Stimulated activated CD4-positive, alpha-beta T cell treated with anti-CD3 and anti-CD28 coated beads, Interleukin-12 subunit alpha, Interleukin-12 subunit beta, amount 100 ng/mL, for 48 hours (primary cell): ENCODE measurements around the gene CIITA.
"Not testable (repeated sequence)": the region's sequence is repeated elsewhere in the genome, so short reads cannot be mapped to it uniquely, and the experiment has no call there.

Experiments
- DNase-seq, 3 donors: peaks; one replicate each; pipeline ENCODE4 v3.0.0-alpha.2; 2020; ENCODE audit warnings: low read depth in 2 of 3, low spot score in 1 of 3

Gene CIITA

DNA sequence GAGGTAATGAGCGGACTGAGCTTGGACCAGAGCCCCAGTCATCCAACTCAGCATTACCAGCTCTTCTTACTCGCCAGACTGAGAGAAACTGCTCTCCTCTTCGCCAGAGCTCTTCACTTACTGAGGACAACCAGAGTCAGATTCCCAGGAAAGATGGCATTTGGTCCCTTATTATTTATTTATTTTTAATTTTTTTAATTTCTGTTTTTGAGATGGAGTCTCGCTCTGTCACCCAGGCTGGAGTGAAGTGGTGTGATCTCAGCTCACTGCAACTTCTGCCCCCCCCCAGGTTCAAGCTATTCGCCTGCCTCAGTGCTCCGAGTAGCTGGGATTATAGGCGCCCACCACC lies 42.0 kb downstream of the CIITA start:
- no peak for DNase-seq

DNA sequence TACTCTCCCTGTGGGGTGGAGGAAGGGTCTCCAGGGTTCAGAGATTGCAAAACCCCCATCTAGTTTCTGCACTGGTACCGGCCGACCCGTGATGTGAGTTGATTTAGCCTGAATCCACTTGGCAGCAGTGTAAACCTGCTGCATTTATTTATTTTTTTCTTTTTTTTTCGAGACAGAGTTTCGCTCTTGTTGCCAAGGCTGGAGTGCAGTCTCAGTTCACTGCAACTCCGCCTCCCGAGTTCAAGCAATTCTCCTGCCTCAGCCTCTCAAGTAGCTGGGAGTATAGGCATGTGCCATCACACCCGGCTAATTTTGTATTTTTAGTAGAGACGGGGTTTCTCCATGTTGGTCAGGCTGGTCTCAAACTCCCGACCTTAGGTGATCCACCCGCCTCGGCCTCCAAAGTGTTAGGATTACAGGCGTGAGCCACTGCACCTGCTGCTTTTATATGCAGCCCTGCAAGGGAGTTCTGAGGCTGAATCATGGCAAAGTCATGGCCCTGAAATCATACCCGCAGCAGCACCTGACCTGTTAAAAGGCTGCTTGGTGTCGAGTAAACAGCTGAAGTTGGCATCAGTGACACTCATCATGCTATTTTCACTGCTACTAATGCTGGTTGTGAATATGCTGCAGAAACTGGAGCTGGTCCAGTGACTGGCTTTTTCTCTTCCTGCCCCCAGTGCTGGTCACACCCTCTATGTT lies 43.9 kb downstream of the CIITA start:
- no peak for DNase-seq

DNA sequence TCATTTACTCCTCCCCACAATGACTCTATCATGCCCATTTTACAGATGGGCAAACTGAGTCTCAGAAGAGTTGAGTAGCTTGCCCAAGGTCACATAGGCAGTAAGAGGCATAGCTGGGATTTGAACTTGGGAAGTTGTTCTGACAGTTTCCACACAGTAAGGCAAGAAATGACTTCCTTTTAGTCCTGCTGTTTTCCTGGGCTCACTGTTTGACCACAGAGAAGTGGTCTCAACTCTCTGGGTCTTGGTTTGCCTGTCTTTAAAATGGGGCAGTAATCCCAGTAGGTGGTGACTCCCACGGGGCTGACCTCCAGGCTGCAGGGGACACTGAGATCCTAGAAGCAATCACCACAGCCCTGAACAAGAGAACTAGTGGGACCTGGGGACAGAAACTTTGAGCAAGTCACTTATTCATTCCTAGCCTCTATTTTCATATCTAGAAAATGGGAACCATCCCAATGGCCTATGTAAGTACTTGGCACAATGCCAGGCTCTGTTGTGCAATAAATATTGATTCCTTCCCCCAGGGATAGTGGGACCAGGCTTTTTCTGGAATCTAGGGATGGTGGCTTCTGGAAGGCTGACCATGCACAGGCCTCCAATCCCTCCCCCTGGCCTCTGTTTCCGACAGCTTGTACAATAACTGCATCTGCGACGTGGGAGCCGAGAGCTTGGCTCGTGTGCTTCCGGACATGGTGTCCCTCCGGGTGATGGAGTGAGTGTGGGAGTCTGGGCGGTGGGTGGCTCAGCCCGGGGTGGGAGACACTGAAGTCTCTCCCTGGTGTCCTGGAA lies 44.7 kb downstream of the CIITA start:
- DNase-seq = no peak

DNA sequence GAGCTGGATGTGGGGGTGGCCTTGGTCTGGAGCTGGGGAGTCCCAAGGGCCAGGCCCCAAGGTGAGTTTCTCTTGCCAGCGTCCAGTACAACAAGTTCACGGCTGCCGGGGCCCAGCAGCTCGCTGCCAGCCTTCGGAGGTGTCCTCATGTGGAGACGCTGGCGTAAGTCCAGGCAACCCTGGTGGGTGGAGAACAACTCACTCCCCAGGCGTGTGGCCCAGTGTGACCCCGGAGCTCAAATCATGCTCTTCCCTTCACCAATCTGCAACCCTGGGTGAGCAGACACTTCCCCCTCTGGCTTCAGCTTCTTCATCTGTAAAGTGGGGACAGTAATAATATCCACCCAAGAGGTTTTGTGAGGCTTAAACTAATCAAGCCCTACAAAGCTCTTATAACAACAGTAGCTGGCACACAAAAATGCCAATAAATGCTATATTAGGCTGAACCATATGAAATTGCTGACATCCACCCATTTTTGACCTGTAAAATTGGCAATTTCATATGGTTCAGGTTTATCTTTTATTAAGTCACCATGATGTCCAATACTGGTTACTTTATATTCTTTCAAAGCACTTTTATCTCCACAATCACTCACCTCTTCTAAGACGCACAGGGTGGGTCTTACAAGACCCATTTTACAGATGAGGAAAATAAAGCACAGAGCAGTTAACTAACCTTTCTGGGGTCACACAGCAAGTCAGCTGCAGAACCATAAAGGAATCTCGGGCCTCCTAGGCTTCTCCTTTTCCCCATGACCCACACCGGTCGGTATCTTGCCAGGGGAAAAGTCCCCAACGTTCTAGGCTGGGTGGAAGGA lies 45.5 kb downstream of the CIITA start:
- no peak for DNase-seq

DNA sequence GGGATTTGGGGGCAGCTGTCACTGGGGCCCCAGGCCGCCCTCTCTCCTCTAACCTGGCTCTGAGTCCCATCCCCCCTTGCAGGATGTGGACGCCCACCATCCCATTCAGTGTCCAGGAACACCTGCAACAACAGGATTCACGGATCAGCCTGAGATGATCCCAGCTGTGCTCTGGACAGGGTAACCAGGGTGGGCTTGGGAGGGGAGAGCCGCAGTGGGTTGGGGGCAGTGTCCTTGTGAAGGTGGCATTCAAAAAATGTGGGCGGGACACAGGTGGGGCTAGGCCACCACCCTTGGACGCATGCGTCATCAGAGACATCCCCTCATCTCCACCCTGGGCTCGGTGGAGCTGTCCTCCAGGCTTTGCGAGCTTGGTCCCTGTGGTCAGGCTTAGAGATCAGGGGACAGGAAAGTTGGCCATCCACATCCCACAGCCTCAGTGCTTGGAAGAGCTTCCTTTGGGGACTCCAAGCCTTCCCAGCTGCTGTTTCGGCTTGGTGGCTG lies 46.2 kb downstream of the CIITA start:
- DNase-seq = no peak

DNA sequence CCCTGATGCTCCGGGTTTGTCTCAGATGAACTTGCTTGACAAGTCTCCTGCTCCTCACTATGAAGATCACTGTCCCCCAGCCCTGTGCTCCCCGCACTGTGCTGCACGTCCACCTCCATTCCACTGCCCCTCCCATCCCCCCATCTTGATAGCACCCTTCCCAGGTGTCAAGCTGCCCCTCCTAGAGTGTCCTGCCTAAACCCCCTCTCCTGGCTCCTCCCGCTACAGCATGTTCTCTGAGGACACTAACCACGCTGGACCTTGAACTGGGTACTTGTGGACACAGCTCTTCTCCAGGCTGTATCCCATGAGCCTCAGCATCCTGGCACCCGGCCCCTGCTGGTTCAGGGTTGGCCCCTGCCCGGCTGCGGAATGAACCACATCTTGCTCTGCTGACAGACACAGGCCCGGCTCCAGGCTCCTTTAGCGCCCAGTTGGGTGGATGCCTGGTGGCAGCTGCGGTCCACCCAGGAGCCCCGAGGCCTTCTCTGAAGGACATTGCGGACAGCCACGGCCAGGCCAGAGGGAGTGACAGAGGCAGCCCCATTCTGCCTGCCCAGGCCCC lies 46.7 kb downstream of the CIITA start:
- DNase-seq = no peak

DNA sequence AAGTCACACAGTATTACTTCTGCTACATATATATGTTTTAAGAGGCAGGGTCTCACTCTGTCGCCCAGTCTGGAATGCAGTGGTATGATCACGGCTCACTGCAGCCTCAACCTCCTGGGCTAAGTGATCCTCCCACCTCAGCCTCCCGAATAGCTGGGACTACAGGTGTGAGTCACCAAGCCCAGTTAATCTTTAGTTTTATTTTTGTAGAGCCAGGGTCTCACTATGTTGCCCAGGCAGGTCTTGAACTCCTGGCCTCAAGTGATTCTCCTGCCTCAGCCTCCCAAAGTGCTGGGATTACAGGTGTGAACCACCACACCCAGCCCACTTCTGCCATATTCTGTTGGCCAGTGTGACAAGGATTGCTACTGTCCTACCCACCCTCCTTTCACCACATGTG lies 48.3 kb downstream of the CIITA start:
- not testable (repeated sequence) for DNase-seq

DNA sequence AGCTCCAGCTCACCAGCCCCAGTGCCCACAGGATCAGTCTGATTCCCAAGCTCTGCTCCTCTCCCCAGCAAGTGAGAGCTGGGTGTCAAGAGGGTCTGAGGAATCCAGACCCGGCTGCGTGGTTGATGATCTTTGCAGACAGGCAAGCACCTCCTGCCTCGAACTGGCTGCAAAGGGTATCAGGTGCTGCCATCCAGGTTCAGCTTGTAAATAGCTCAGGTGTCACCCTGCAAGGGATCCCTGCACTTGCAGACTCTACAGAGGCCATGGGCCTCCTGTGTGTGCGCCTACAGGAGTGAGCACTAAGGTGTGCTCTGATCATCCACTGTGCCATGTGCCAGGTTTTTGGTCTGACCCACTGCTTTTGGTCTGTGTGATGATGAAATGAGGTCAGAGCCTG lies 49.1 kb downstream of the CIITA start:
- DNase-seq = no peak

DNA sequence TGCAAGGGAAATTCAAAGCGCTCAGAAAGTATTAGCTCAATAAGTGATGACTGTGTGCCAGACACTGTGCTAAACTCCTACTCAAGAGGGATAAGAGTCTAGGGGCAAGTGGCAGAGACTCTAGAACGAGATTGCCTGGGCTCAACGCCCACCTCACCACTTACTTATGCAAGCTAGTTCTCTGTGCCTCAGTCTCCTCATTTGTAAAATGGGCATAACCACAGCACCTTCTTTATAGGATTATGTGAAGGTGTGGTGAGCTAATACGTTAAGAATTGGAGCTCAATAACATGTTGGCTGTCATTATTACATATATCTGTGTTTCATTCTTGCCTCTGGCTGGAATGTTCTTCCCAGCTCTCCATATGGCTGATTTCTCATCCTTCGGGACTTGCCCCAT lies 49.9 kb downstream of the CIITA start:
- no peak for DNase-seq

DNA sequence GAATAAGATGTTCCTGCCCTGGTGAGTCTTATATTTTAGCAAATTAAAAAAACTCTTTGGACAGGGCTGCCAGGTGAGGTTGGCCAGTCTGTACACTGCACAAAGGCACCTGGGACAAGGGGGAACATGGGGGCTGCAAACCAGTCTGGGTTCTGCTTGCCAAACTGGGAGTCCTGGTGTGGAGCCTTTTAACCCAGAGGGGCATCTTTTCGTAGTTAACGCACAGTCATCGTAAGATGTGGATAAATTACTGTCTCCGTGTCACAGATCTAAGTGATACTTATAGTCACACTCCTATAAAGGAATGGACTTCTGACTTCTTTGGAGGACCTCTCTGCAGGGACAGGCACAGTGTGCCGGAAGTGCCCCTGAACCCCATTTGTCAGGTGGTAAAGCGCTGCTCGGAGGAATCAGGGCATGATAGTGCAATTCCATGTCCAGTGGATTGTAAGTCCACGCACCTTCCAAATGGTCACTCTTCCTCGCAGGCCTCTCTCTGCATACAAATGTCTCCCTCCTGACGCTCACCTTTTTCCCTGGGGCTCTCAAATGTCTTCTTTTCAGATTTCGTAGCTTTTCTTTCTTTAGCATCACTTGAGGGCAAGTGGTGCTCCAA lies 50.6 kb downstream of the CIITA start:
- DNase-seq = no peak

DNA sequence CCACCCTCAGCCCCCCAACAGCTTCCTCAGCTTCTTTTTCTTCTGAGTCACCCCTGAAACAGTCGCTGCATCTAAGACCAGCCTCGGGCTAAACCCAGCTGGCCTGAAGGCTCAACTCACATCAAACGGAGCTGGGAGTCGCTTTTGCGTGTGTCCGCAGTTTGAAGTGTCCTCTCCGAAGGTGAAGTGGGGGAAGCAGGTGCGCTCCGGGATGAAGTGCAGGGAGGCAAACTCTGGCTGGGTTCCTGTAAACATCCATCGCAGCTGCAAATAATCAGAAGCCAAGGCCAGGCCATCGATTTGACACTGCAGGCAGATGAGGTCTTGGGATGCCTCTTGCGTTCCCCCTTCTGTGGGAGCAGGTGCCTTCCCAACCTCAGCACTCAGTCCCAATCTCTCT lies 52.1 kb downstream of the CIITA start:
- DNase-seq = not testable (repeated sequence)

DNA sequence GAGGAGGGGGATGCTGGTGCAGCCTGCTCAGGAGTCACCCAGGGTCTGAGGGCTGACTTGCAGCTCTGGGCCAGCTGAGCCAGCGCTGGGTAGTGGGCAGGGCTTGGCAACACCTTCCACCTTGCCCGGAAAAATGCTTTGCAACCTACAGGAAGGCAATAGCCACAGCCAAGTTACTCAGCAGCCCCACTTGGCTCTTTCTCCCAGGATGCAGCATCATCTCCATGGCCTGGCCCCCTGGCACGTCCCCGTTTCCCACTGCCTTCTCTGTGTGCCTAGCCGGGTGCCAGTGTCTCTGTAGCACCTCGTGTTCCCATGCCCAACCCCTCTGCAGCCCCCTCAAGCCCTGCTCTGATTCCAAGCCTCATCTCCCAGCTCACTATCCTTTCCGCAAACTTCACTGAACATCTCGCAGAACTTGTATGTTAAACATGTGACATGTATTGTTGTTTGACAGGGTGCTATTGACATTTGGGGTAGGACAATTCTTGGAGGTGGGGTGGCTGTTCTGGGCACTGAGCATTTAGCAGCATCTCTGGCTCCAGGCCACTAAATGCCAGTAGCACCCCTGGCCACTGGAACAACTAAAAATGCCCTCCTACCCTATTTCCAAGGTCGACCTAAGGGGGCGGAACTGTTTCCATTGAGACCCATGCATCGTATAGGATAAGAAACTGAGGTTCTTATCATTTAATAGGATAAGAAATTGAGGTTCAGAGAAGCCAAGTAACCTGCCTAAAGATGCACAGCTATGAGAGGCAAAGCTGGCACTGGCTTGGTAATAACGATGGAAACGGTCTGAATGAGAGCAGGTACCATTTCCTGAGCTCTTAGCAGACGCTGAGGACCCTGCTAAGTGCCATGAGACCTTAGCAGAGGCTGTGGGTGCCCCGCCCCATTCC lies 53.1 kb downstream of the CIITA start:
- no peak for DNase-seq

DNA sequence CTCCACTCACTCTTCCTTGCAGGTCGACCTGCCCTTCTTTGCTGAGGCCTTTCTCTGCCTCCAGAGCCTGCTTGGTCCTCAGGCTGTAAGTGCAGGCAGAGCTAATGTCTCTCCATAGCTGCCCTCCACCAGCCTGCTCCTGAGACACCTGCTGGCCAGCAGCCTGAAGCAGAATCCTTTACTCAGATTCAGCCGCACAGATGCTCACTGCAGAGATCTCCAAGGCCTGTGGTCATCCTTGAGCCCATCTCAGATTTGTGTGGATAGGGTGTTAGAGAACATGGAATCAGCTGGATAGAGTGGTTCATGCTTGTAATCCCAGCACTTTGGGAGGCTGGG lies 53.7 kb downstream of the CIITA start:
- DNase-seq = no peak

DNA sequence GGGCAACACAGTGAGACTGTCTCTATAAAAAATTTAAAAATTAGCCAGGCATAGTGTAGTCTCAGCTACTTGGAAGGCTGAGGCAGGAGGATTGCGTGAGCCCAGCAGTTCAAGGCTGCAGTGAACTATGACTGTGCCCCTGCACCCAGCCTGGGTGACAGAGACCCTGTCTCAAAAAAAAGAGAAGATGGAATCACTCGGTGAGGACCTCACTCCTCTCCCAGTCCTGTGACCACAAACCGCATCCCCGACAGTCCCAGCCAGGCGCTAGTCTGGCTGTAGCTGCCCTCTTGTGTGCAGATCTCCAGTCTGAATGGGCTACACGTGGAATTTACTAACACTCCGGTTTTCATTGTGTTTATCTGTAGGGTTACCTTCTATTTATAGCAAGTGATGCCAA lies 54.1 kb downstream of the CIITA start:
- DNase-seq = no peak

DNA sequence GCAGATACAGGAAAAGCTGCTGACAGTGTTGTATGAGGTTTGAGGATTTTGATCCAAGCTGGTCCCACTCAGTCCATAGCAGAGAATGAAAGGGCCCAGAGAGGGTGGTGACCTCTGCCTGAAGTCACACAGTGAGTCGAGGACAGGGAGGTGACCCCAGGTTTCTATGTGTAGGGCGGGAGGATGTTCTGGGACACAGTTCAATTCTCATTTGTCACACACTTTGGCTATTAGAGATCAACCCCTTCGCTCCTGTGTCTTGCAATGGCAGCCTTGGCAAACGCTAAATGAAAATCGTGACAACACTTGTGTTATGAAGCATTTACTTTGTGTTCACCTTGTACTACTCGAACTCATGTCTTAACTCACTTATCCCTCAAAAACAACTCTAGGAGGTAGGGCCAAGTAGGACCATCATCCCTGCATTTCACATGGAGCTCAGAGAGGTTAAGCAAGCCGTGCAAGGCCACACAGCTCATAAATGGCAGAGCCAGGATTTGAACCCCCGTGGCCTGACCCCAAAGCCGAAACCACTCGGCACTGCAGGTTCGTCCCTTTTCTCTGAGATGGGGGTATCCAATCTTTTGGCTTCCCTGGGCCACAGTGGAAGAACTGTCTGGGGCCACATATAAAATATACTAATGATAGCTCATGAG lies 55.1 kb downstream of the CIITA start:
- DNase-seq = no peak

DNA sequence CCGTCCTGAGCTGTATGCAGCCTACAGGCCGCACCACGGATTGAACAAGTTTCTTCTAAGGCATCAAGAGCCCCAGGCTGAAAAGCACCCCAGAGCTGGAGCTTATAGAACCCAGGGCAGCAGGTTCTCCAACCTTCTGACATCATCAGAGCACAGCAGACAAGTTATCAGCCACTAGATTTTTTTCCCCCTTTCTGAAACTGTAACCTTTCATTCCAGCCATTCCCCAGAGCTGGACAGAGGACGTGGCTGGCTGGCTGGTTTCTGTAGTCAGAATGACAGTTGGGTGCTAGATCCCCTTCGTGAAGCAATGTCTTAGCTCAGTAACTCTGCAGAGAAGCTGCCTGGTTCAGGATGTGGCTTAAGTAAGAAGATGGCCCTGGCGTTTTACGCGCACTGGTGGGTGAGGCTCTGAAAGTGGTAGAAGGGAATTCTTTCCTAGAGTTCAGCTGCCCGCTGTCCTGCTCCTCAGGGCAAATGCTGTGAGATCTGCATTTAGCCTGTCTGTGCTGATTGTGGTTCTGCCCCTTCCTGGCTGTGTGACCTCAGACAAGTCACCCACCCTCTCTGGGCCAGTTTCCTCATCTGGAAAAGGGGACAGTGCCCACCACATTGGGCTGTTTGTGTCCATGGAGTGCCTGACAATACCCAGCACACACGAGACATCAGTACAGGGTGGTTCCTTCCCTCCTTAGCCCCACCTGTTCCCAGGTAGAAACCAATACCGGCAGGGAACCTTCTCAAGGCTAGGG lies 56.1 kb downstream of the CIITA start:
- DNase-seq = no peak

DNA sequence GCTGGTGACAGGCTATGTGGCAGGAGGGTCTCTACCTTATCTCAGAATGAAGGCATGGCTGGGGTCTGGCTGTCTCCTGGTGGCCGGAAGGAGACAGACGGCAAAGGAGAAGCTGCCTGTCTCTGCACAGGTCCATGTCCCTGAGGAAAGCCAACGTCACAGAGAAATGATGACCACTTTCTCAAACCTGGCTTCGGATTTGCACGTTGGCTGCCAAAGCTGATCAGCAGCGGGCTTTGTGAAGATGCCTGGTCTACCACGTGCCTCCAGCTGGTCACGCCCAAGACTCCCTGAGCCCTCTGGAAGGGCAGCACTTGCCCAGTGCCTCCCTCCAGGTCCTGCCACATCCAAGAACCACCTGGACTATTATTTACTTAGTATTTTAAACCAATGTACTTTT lies 56.9 kb downstream of the CIITA start:
- DNase-seq = no peak

DNA sequence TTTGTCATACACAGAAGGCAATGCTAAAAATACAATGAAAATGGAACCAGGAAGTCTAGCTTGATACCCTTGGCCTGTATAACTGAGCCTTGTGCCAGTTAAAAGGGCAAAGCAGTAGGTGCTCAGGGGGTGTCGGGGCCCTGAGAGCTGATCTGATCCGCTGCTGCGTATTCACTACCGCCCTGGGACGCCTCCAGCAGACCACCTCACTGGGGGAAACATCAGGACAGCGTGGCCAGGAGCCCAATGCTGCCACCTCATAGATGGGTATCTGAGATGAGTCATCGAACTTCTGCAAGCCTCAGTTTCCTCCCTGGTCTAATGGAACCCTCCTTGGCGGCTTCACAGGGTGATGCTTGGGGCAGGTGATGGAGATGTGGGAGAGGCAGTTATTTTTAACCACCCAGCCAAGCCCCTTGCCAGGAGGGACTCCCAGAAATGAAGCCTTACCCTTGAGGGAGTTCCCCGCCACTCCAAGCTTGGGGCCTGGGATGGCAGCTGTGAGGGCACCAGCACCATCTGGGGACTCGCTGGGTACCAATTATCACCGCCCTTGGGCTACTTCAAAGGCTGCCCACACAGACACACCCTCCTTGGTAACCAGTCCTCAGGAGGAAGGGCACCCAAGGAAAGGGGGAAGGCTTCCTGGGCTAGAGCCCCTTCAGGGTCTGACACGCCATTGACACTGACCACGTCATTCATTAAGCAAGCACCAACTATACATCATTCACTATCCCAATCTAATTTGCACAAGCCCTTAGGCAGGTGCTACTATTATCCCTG lies 57.5 kb downstream of the CIITA start:
- DNase-seq = no peak
